ENCODE measurements around the gene GPX3.

GPX3 gene, protein sequence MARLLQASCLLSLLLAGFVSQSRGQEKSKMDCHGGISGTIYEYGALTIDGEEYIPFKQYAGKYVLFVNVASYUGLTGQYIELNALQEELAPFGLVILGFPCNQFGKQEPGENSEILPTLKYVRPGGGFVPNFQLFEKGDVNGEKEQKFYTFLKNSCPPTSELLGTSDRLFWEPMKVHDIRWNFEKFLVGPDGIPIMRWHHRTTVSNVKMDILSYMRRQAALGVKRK

DNA sequence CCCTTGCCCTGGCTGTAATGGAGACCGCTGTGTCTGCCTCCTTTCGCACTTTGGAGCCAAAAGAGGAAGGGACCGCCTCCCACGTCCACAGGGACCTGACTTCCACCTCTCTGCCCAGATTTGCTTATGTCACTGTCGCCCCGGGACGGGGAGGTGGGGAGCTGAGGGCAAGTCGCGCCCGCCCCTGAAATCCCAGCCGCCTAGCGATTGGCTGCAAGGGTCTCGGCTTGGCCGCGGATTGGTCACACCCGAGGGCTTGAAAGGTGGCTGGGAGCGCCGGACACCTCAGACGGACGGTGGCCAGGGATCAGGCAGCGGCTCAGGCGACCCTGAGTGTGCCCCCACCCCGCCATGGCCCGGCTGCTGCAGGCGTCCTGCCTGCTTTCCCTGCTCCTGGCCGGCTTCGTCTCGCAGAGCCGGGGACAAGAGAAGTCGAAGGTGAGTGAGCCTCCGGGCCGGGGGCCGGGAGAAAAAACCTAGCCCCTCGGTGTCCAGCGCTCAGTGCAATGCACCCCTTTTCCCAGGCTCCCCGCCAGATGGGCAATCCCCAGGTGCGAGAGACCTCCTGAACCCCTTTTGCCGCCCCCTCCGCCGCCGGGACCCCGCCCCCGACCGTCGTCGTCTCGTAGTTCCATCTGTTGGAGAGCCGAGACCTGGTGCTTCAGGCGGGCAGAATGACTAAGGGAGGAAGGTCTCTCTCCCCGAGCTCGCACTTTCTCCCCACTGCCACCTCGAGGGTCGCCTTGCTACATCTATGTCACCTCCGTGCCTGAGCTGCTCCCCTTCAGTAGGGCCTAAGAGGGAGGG, at the start of gene GPX3:
Gene GPX3 (plus strand): TSS at position 288 of the 807 bp plus-strand sequence. CDS start 64 bp downstream, at position 352.
- no peak for DNase-seq

DNA sequence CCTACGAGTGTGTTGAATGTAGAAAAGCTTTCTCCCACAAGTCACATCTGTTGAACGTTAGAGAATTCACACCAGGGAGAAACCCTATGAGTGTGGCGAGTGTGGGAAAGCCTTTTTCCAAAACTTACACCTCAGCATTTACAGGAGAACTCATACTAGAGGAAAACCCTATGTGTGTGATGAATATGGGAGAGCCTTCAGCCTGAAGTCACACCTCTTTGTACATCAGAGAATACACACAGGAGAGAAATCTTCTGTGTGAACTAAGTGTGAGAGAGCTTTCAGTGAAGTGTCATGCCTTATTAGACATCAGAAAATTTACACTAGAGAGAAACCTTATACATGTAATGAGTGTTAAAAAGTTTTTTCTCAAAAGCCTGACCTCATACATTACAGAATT, 41.8 kb upstream of the GPX3 start:
- DNase-seq, result no peak

DNA sequence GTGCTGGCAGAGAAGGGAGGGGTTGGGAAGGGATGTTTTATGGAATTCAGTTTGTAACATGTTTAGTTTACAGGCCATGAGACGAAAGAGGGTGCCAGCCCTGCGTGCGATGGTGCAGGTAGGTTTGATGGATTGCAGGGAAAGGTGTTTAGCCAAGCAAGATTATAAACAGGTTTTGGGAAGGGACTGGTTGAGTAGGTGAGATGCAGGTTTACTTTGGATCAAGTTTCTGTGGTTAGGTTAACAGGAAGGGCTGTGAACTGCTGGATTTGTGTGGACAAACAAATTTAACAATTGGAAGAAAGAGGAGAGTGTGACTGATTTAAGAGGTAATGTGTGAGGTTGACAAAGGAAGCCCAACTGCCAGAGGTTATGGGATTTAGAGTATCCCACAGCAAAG, 32.6 kb upstream of the GPX3 start:
- DNase-seq, result no peak

DNA sequence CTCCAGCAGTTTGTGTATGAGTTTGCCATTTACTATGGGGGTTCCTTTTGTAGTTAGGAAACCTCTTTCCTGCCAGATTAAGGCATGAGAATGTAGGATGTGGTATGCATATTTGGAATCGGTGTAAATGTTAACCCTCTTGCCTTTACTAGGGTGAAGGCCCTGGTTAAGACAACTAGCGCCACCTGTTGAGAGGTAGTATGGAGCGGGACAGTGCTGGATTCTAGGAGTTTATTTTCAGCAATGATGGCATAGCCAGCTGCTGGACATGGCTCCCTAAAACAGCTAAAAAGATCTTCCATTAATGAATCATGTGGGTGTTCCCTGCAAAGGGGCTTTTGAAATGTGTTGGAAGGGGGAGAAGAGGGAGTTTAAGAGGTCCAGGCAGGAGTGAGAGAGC, 30.7 kb upstream of the GPX3 start:
- no peak for DNase-seq

DNA sequence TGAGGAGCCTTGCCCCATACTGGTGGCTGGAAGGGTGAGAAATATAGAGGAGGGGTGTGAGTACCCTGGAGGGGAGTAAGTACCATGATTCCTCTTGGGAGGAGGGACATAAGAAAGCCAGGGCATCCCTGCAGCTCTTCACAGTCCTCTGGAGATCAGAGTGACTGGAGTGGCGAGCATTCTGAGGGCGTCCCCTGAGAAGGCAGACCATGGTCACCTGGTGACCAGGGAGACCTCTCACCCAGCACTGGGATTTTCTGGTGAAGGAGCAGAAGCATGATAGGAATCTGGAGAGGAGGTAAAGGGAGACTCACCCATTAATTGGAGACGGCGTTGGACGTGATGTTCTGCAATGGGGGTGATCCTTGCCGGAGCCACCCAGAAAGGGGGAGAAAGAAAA, 27.7 kb upstream of the GPX3 start:
- no peak for DNase-seq

DNA sequence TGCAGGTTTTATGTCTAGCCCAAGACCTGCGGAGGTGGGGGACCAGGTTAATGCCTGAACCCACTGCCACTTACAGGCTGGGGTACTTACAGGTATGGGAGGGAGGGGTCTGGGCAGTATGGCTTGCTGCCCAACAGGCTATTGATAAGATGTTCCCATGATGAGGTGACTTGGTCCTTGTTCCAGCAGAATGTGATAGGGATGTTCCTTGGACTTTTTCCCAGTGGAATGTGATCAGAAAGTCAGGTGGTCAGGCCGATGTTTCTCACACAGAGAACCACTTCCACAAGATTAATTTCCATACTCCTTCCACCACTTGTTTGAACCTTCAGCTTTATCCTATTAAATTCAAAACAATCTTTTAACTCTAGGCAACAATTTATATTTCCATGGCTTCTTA, 27.0 kb upstream of the GPX3 start:
- no peak for DNase-seq

DNA sequence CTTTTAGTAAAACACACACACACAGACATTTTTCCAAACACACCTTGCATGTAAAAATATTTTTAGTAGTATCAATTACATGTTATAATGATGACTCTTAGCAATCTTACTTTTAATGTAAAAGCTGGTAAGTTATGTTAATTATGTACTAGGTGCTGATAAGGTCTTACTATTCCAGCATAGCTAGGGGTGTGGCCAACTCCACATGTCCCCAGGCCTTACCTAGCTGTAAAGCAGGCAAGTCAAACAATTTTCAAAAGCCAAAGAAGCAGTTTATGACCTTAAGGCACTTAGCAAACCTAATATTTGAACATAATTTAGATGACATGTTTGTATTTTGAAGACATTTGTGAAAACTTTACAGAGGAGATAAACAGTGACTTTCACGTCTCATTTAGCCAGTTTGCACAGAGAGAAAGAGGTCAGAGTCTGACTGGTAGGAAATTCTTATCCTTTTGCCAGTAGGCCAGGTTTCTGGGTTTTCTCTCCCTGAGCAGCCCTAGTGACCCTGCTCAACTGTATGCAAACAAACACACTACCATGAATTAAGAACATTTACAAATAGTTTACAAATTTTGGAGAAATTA, 26.5 kb upstream of the GPX3 start:
- no peak for DNase-seq

DNA sequence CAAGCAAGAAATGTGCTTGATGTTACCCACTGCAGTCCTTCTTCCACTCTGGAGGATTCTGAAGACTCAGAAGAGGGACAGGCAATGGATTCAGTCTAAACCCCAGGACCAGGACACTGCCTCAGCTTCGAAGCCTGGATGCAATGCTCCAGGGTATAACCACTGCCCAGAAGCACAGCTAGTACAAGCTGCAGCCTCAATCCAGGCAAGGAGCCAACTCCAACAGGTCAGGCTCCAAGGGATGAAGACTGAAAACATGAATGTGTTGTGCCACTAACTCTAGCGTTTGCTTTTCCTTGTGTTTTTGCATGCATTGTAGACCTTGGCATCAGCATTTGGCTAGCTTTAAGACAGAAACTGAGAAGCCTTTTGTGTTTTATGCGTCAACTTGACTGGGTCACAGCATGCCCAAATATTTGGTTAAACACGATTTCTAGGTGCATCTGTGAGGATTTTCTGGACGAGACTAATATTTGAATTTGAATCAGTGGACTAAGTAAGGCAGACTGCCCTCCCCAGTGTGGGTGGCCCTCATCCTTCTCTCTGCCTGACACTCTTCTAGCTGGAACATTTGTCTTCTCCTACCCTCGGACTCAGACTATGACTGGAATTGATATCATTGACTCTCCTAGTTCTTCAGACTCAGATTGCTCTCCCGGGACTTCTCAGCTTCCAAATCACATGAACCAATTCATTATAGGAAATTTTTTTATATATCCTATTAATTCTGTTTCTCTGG, 20.5 kb upstream of the GPX3 start:
- DNase-seq, result no peak

DNA sequence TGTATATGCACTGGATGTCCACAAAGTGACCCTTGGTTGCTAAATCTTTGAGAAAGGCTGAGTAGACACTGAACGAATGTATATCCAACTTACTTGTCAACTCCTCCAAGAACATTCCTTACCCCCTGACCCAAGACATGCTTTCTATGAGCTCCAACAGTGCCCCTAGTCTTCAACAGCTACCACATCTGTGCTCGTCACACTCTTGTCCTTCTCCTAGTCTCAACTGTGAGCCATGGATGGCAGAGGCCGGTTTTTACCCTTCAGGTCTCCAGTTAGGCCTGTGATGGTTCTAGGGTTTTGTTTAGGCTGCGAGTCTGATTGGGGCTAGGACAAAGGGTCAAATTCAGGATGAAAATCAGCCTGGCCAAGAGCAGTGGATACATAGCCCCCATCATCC, 19.0 kb upstream of the GPX3 start:
- no peak for DNase-seq

DNA sequence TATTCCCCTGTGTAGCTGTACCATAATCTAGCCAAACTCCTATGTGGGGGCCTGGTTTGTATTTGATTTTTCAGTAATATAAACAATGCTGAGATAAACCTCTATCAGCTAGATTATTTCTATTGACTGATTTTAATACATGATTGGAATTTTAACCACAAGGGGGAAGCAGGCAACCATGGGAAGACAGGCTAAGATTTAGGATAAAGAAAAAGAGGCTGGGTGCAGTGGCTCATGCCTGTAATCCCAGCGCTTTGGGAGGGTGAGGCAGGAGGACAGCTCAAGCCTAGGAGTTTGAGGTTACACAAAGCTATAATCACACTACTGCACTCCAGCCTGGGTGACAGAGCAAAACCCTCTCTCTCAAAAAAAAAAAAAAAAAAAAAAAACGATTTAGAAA, 18.1 kb upstream of the GPX3 start:
- no peak for DNase-seq

DNA sequence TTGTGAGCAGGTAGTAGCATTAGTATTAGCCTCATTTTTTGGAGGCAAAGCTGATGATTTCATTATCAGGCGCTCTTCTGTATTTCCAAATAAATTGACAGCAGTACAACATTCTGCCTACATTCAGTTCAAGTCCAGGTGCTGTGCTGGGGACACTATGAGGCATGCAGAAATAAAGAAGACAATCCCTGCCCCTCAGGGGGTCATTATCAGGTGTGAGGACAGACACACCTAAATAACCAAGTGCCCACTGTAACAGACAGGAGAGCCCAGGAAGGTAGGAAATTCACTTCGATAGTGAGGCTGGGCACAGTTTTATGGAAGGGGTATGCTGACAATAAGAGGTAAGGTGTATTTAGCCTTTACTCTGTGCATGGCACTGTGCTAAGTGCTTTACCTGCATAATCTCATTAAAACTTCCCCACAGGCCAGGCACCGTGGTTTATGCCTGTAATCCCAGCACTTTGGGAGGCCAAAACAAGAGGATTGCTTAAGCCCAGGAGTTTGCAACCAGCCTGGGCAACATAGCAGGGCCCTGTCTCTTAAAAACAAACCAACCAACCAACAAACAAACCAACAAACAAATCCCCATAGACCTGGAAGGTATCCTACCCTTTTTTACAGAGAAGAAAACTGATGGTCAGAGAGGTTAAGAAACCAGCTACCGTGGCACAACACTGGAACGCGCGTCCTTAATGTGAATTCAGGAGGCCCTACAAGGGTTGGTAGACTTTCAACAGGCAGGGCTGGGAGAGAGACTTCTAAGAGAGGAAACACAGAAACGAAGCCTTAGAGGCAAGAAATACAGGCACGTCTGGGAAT, 17.5 kb upstream of the GPX3 start:
- DNase-seq, result no peak

DNA sequence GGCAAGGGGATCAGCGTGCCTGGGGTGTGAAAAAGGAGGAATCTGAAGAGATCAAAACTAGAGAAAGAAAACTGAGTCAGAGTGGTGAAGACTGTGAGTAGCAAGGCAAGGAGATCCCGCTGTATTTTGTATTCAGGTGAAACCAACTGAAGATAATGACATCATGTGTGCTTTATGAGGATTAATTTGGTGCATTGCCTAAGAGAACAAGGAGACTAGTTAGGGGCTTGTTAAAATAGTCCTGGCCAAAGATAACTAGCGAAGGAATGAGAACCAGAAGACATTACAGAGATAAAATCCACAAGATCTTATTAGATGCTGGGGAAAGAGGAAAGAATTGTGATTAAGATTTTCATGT, 16.9 kb upstream of the GPX3 start:
- DNase-seq, result no peak

DNA sequence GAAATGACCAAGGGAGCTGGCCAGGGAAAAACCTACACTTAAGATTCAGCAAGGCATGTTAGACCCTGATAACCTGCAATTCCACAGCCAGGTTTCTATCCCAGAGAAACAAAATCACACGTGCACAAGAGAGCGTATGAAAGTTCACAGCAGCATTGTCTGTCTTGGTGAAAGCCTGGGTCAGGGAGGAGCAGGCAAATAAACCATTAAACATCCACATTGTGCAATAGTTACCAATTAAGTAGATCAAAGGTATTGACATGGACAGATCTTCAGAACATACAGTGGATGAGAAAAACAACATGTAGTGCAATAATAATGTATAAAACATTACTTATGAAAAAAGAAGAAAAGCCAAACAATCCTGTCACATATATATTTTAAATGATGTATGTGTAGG, 15.9 kb upstream of the GPX3 start:
- no peak for DNase-seq

DNA sequence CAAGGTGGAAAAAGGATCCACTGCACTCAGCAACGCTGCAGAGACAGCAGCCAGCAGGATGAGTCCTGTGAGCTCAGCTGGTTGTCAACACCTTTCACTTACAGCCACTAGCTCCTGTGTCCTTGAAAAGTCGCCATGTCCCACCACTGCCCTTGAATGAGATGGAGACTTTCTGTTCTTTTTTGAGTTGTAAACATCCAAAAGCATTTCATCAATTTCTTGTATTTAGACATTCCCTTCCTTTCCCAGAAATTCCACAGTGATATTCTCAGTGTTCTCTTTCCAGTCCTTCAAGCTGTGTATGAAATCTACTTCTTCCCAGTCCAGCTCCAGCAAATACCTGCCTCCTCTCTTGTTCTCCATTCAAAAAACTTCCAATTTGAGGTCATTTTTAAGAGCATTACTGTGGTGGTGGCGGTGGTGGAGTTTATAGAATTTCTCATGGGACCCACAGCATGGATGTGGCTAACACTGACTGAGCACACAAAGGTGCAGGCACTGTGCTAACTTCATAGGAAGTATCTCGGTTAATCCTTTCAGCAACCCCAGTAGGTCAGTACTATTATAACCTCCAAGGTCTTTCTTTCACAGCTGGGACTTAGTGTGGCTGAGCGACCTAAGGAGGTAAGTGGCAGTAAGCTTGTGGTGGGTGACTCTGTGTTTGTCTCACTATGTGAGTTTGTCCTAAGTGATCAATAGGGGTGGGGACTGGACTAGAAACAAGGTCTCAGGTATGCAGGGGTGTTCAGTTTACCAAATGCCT, 15.0 kb upstream of the GPX3 start:
- no peak for DNase-seq

DNA sequence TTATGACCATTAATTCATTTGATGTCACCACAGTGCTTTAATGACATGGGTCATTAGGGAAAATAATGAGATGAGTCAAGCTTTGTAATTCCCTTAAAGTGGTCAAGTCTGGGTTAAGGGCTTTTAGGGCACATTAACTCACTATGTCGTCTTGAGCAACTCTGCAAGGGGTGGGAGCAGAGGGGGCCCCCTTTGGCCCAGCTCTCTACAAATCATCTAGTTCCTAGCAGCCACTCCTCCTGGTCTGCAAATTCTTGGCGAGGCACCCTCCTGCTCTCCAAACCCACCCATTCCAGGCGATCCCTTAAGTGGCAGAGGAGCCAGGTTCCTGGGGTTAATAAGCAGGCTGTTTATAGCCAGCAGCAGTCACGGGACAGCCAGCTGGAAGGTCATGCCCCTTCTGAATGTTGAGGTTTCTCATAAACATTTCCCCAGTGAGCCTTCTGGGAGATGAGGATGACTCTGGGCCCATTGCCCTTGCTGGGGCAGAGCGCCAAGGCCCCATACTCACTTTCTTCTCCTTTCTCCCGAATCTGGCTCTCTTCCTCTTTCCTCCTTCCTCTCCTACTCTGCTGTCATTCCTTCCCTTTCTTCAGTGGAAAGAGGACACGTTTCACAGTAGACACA, 14.3 kb upstream of the GPX3 start:
- no peak for DNase-seq

DNA sequence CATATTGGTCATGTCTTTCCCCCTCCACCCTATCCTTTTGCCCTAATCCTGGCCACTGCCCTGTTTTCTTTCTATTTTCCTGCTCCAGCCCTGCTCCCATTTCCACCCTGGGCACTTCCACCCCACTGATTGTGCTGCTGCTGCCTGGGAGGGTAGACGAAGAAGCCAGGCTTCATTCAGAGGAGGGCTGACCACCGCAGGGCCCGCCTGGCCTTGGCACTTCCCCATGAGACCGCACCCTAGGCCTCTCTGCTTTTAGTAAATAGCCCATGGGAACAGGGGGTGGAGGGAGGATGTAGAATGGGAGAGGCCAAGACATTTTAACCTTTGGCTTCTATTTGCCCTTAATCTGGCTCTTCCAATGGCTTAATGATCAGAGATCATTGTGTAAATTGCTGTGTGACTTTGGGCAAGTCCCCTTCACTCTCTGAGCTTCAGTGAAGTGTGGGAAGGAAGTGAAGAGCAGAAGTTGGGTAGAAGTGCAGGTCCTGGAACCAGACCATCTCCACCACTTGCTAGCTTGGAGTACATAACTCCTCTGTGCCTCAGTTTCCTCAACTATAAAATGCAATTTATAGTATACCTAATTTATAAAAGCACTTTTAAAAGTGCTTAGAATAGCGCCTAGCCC, 13.6 kb upstream of the GPX3 start:
- no peak for DNase-seq

DNA sequence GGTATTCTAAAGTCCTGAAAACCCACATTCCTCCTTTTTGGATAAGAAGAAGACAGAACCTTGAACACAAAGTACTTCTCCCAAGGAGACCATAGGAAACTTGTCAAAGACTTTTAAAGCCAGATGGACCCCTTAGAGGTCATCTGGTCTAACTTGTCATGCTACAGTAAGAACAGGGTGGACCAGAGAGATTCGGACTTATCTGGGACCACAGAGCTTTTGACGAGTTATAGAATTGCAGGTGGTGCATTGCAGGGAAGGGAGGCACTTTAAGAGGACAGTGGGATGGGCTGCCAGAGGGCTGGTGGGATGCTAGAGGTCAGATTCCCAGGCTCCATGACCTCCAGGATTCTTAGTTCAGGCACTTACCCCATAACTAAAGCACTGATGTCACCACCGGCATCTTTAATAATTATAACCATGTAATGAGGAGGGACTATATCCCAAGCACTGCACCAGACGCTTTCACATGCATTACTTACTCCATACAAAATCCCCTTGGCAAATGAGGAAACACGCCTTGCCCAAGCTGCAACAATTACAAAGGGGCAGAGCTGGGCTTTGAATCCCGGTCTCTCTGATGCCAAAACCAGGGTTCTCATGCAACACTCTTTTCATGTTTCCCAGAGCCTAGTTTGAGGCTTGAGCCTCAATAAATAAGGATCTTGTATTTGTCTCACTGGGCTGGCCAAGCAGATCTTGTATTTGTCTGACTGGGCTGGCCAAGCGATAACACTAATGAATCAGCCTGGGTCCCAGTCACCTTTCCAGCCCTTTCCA, 12.8 kb upstream of the GPX3 start:
- DNase-seq, result no peak

DNA sequence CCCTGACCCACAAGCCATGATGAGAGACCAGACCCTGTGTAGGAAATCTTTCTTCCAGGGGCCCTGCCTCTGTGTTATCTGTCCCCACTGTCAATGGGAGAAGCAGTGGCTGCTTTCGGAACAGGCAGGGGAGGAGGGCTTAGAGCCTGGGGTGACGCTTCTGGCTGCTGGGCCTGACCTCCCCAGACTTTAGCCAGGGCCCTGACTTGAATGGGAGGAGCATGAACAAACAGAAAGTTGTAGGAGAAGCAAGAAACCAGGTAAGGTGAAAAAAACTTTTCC, 12.2 kb upstream of the GPX3 start:
- no peak for DNase-seq

DNA sequence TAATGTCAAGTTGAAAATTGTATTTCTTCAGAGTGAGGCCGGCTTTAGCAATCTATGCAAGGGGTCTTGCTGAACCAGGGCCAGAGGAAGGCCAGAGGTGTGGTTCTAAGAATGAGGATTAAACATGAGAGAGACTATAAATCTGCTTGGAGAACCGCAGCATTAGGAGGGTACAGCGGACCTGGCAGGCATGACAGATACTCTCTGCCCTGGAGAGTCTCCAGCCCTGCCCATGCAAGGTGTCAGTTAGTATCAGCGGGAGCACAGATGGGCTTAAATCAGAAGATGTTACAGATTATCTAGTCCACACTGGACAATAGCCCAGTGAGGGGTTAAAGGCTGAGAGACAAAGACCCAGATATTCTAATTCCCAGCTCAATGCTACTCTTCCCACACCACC, 11.5 kb upstream of the GPX3 start:
- no peak for DNase-seq

DNA sequence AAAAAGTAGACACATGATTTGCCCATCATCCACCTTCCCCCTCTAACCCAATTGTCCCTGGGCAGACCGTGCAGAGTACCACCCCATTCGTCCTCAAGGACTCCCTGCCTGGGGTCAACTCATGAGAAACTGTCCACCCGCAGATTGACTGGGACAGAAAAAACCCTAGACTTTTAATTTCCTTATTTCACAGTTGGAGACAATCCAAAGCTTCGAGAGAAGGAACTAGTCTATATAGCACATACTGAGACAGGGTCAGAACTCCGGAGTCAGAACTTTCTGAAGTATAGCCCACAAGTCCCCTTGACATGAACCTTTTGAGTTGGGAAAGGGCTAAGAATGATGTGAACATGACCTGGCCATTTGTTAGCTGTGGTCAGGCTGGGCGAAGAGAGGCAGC, 7.5 kb upstream of the GPX3 start:
- no peak for DNase-seq

All from NCI-H1694 (cell line).